ENCODE data around the gene TTLL10. TPM values are rescaled to one million over a fixed set of nuclear protein-coding genes. Genes with fewer than 3 reads are reported as not detected.
A peak's percentile ranks its signal among the peaks of the same experiment; 100 is the strongest.

The TTLL10 gene
- total and polyA plus RNA-seq, 2 experiments from 2014 or later: 0.45 TPM; not detected in 1

GRCh38 chr1:1164701-1165451, 8.8 kb upstream of the TTLL10 start:
- no peaks in the 10 kb centered on the region for H3K9me2 ChIP-seq (ENCODE audit: insufficient read depth)
- peak overlapping the region; percentile 44 for H3K4me3 ChIP-seq
- peak overlapping the region; percentile 67 for H3K4me2 ChIP-seq
- peak overlapping the region; percentile 58; the same call in 1 of the 3 replicates for H3K4me3 Mint-ChIP-seq
- H3K9me3 Mint-ChIP-seq: no peaks in the 10 kb centered on the region
- peak; percentile 83 for DNase-seq (ENCODE audit: low spot score)
- H3K36me3 ChIP-seq (ENCODE audit: insufficient read depth): no peaks in the 10 kb centered on the region
- no peak overlapping the region; the same call in 1 of the 2 replicates for H3K27ac ChIP-seq (ENCODE audit: low read depth)
- no peak overlapping the region; the same call in 1 of the 2 replicates for H3K27ac Mint-ChIP-seq
- H3F3A ChIP-seq (replicated peaks; ENCODE audit: low read depth): 0 out of 2 replicates have a peak, but pooled peaks cover 11% of the 10 kb centered on the region
- H3K27me3 Mint-ChIP-seq (ENCODE audit: insufficient read depth, low read depth, poor library complexity): peaks cover 23% of the 10 kb centered on the region
- peaks cover 11% of the 10 kb centered on the region; the same call in 1 of the 2 replicates for H3K79me2 ChIP-seq (replicated peaks; ENCODE audit: insufficient read depth)
- ATAC-seq: peak; percentile 29
- no peak for TF ChIP-seq CREB1 (CRISPR knock-in tag; IDR thresholded peaks at IDR 0.05; ENCODE audit: low read depth)
- no peak for TF ChIP-seq EZH2 (IDR thresholded peaks at IDR 0.05; ENCODE audit: low read depth, unreplicated experiment)
- TF ChIP-seq EZH2phosphoT487 (IDR thresholded peaks at IDR 0.05; ENCODE audit: unreplicated experiment): no peak
- TF ChIP-seq POLR2AphosphoS5 (IDR thresholded peaks at IDR 0.05; ENCODE audit: low read depth): no peak
- TF ChIP-seq CTCF (conservative IDR thresholded peaks at IDR 0.05; ENCODE audit: low read depth in 2 of 2): no peak
- no peak for TF ChIP-seq ZNF114 (CRISPR knock-in tag; IDR thresholded peaks at IDR 0.05)
- no peak for TF ChIP-seq NANOG (IDR thresholded peaks at IDR 0.05; ENCODE audit: borderline replicate concordance)
- no peak for TF ChIP-seq ETS1 (IDR thresholded peaks at IDR 0.05)
- no peak for TF ChIP-seq ZNF331 (CRISPR knock-in tag; IDR thresholded peaks at IDR 0.05; ENCODE audit: low read depth)
- no peak for TF ChIP-seq JUNB (IDR thresholded peaks at IDR 0.05; ENCODE audit: unreplicated experiment)
- TF ChIP-seq, protein P1, sequence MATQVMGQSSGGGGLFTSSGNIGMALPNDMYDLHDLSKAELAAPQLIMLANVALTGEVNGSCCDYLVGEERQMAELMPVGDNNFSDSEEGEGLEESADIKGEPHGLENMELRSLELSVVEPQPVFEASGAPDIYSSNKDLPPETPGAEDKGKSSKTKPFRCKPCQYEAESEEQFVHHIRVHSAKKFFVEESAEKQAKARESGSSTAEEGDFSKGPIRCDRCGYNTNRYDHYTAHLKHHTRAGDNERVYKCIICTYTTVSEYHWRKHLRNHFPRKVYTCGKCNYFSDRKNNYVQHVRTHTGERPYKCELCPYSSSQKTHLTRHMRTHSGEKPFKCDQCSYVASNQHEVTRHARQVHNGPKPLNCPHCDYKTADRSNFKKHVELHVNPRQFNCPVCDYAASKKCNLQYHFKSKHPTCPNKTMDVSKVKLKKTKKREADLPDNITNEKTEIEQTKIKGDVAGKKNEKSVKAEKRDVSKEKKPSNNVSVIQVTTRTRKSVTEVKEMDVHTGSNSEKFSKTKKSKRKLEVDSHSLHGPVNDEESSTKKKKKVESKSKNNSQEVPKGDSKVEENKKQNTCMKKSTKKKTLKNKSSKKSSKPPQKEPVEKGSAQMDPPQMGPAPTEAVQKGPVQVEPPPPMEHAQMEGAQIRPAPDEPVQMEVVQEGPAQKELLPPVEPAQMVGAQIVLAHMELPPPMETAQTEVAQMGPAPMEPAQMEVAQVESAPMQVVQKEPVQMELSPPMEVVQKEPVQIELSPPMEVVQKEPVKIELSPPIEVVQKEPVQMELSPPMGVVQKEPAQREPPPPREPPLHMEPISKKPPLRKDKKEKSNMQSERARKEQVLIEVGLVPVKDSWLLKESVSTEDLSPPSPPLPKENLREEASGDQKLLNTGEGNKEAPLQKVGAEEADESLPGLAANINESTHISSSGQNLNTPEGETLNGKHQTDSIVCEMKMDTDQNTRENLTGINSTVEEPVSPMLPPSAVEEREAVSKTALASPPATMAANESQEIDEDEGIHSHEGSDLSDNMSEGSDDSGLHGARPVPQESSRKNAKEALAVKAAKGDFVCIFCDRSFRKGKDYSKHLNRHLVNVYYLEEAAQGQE (IDR thresholded peaks at IDR 0.05; ENCODE audit: unreplicated experiment): no peak
- TF ChIP-seq, protein P2, sequence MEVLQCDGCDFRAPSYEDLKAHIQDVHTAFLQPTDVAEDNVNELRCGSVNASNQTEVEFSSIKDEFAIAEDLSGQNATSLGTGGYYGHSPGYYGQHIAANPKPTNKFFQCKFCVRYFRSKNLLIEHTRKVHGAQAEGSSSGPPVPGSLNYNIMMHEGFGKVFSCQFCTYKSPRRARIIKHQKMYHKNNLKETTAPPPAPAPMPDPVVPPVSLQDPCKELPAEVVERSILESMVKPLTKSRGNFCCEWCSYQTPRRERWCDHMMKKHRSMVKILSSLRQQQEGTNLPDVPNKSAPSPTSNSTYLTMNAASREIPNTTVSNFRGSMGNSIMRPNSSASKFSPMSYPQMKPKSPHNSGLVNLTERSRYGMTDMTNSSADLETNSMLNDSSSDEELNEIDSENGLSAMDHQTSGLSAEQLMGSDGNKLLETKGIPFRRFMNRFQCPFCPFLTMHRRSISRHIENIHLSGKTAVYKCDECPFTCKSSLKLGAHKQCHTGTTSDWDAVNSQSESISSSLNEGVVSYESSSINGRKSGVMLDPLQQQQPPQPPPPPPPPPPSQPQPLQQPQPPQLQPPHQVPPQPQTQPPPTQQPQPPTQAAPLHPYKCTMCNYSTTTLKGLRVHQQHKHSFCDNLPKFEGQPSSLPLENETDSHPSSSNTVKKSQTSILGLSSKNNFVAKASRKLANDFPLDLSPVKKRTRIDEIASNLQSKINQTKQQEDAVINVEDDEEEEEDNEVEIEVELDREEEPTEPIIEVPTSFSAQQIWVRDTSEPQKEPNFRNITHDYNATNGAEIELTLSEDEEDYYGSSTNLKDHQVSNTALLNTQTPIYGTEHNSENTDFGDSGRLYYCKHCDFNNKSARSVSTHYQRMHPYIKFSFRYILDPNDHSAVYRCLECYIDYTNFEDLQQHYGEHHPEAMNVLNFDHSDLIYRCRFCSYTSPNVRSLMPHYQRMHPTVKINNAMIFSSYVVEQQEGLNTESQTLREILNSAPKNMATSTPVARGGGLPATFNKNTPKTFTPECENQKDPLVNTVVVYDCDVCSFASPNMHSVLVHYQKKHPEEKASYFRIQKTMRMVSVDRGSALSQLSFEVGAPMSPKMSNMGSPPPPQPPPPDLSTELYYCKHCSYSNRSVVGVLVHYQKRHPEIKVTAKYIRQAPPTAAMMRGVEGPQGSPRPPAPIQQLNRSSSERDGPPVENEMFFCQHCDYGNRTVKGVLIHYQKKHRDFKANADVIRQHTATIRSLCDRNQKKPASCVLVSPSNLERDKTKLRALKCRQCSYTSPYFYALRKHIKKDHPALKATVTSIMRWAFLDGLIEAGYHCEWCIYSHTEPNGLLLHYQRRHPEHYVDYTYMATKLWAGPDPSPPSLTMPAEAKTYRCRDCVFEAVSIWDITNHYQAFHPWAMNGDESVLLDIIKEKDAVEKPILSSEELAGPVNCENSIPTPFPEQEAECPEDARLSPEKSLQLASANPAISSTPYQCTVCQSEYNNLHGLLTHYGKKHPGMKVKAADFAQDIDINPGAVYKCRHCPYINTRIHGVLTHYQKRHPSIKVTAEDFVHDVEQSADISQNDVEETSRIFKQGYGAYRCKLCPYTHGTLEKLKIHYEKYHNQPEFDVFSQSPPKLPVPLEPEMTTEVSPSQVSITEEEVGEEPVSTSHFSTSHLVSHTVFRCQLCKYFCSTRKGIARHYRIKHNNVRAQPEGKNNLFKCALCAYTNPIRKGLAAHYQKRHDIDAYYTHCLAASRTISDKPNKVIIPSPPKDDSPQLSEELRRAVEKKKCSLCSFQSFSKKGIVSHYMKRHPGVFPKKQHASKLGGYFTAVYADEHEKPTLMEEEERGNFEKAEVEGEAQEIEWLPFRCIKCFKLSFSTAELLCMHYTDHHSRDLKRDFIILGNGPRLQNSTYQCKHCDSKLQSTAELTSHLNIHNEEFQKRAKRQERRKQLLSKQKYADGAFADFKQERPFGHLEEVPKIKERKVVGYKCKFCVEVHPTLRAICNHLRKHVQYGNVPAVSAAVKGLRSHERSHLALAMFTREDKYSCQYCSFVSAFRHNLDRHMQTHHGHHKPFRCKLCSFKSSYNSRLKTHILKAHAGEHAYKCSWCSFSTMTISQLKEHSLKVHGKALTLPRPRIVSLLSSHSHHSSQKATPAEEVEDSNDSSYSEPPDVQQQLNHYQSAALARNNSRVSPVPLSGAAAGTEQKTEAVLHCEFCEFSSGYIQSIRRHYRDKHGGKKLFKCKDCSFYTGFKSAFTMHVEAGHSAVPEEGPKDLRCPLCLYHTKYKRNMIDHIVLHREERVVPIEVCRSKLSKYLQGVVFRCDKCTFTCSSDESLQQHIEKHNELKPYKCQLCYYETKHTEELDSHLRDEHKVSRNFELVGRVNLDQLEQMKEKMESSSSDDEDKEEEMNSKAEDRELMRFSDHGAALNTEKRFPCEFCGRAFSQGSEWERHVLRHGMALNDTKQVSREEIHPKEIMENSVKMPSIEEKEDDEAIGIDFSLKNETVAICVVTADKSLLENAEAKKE (CRISPR knock-in tag; IDR thresholded peaks at IDR 0.05): no peak
- TF ChIP-seq STAT1 (IDR thresholded peaks at IDR 0.05; ENCODE audit: unreplicated experiment): no peak
- no peak overlapping the region; the same call in 1 of the 2 replicates for H2AFZ ChIP-seq
- H3K36me3 Mint-ChIP-seq (ENCODE audit: low read depth): peaks cover 2% of the 10 kb centered on the region; the same call in 1 of the 3 replicates
- H3K4me1 Mint-ChIP-seq: peaks cover 16% of the 10 kb centered on the region
- no peaks in the 10 kb centered on the region for H4K20me1 ChIP-seq (replicated peaks; ENCODE audit: insufficient read depth)
- no peaks in the 10 kb centered on the region for H3K27me3 ChIP-seq (ENCODE audit: insufficient read depth)
- peaks cover 14% of the 10 kb centered on the region; the same call in 1 of the 2 replicates for H3K4me1 ChIP-seq (ENCODE audit: insufficient read depth)

All from GM23338 (cell line).